IMR-90 (cell line): ENCODE results near the gene INPPL1. TPM values are rescaled to one million over a fixed set of nuclear protein-coding genes. Genes with fewer than 3 reads are reported as not detected.

ENCODE experiments used
- ATAC-seq: fragments of 200-7000 bp; cut with Tn5 transposase; 2 replicates; pipeline ENCODE4 v1.9.1; 2020; ENCODE audit warnings: low read depth, mild to moderate bottlenecking, moderate library complexity
- BruUV-seq: library from RNA; stranded (reverse); fragments of 400-500 nt; replicated peaks from 2 replicates; lab custom pipeline; 2021; lab: Mats Ljungman, UMichigan
- CTCF ChIA-PET: fragments of 300-600 bp; formaldehyde crosslinking; extraction: SDS; loops from one replicate; lab custom pipeline; 2021; ENCODE audit warnings: antibody characterized with exemption; lab: Yijun Ruan, JAX
- POLR2A ChIA-PET: fragments of 300-600 bp; sonication (Branson Sonifier 250); formaldehyde crosslinking; loops from one replicate; lab custom pipeline; 2022; ENCODE audit warnings: antibody characterized with exemption; ENCODE audit not compliant: unreplicated experiment; lab: Charles Lee
- DNase-seq: peaks from one replicate; pipeline ENCODE4 v3.0.0; 2013
- H2AFZ ChIP-seq: replicated peaks from 2 replicates; pipeline ENCODE3; 2013; ENCODE audit warnings: low read length, mild to moderate bottlenecking; ENCODE audit not compliant: poor library complexity
- H2AK5ac ChIP-seq: 2 replicates; pipeline ENCODE4 v1.6.1; 2013; ENCODE audit warnings: low read depth, low read length, inconsistent platforms
- H2AK9ac ChIP-seq: replicated peaks from 2 replicates; pipeline ENCODE3; 2013; ENCODE audit warnings: mild to moderate bottlenecking, low read depth, low read length, moderate library complexity; ENCODE audit not compliant: poor library complexity
- H2BK120ac ChIP-seq: 2 replicates; pipeline ENCODE4 v1.6.1; 2013; ENCODE audit warnings: low read depth, low read length, inconsistent platforms
- H2BK15ac ChIP-seq: 3 replicates; pipeline ENCODE4 v1.6.1; 2013; ENCODE audit warnings: low read depth, low read length, inconsistent platforms
- H2BK20ac ChIP-seq: 2 replicates; pipeline ENCODE4 v1.6.1; 2013; ENCODE audit warnings: low read depth, mild to moderate bottlenecking, inconsistent platforms, low read length, moderate library complexity
- H2BK5ac ChIP-seq: 2 replicates; pipeline ENCODE4 v1.6.1; 2013; ENCODE audit warnings: mild to moderate bottlenecking, low read depth, low read length, inconsistent platforms; ENCODE audit not compliant: poor library complexity, severe bottlenecking
- H3K14ac ChIP-seq: replicated peaks from 2 replicates; pipeline ENCODE4 v1.6.1; 2013; ENCODE audit warnings: low read depth, low read length, inconsistent platforms
- H3K18ac ChIP-seq: 2 replicates; pipeline ENCODE4 v1.6.1; 2013; ENCODE audit warnings: low read depth, low read length, control low read depth
- H3K23ac ChIP-seq: 2 replicates; pipeline ENCODE4 v1.6.1; 2013; ENCODE audit warnings: low read depth, low read length, inconsistent platforms
- H3K27ac ChIP-seq: 2 replicates; pipeline ENCODE4 v1.5.1; 2013; ENCODE audit warnings: mild to moderate bottlenecking, control low read depth, low read length; ENCODE audit not compliant: insufficient read depth
- H3K27me3 ChIP-seq: 2 replicates; pipeline ENCODE4 v1.6.1; 2013; ENCODE audit warnings: low read length; ENCODE audit not compliant: control insufficient read depth, insufficient read depth
- H3K36me3 ChIP-seq: 2 replicates; pipeline ENCODE4 v1.6.1; 2013; ENCODE audit warnings: low read length, mixed read lengths; ENCODE audit not compliant: control insufficient read depth, insufficient read depth
- H3K4ac ChIP-seq: 2 replicates; pipeline ENCODE4 v1.6.1; 2013; ENCODE audit warnings: low read depth, low read length, inconsistent platforms
- H3K4me1 ChIP-seq: 2 replicates; pipeline ENCODE4 v1.6.1; 2013; ENCODE audit warnings: low read length, mixed read lengths; ENCODE audit not compliant: control insufficient read depth, insufficient read depth
- H3K4me2 ChIP-seq: 2 replicates; pipeline ENCODE4 v1.6.1; 2013; ENCODE audit warnings: low read depth, mild to moderate bottlenecking, control low read depth, low read length, moderate library complexity
- H3K4me3 ChIP-seq: 2 replicates; pipeline ENCODE4 v1.5.1; 2013; ENCODE audit warnings: low read depth, mild to moderate bottlenecking, control low read depth, low read length, moderate library complexity; ENCODE audit not compliant: insufficient read depth
- H3K56ac ChIP-seq: 2 replicates; pipeline ENCODE4 v1.6.1; 2013; ENCODE audit warnings: low read length, inconsistent platforms; ENCODE audit not compliant: insufficient read depth; ENCODE audit errors: extremely low read depth
- H3K79me1 ChIP-seq, 2 experiments: 2 replicates each; pipeline ENCODE4 v1.6.1; 2013; ENCODE audit warnings: low read length in 2 of 2, inconsistent platforms in 1 of 2, low read depth in 1 of 2
- H3K9ac ChIP-seq: 2 replicates; pipeline ENCODE4 v1.6.1; 2013; ENCODE audit warnings: low read depth, low read length, control low read depth
- H3K9me1 ChIP-seq: 2 replicates; pipeline ENCODE4 v1.6.1; 2013; ENCODE audit warnings: low read length, inconsistent platforms; ENCODE audit not compliant: insufficient read depth
- H3K9me3 ChIP-seq: 2 replicates; pipeline ENCODE4 v1.6.1; 2013; ENCODE audit warnings: low read length; ENCODE audit not compliant: control insufficient read depth, insufficient read depth
- H4K20me1 ChIP-seq: 2 replicates; pipeline ENCODE4 v1.6.1; 2013; ENCODE audit warnings: low read length, inconsistent platforms; ENCODE audit not compliant: insufficient read depth
- H4K5ac ChIP-seq: 2 replicates; pipeline ENCODE4 v1.6.1; 2013; ENCODE audit warnings: mild to moderate bottlenecking, low read depth, low read length, control low read depth
- H4K8ac ChIP-seq, 2 experiments: 2 replicates each; pipeline ENCODE4 v1.6.1; 2013; ENCODE audit warnings: low read depth in 2 of 2, low read length in 2 of 2, control low read depth in 1 of 2, inconsistent platforms in 1 of 2
- H4K91ac ChIP-seq: 2 replicates; pipeline ENCODE4 v1.6.1; 2013; ENCODE audit warnings: low read depth, low read length, inconsistent platforms; ENCODE audit not compliant: insufficient read depth
- CEBPB ChIP-seq: IDR thresholded peaks from 2 replicates; pipeline ENCODE4 v1.6.1; 2012; ENCODE audit warnings: low read depth, low read length, improper control_type of control experiment
- CHD1 ChIP-seq: IDR thresholded peaks from 2 replicates; pipeline ENCODE4 v1.6.1; 2012; ENCODE audit warnings: low read depth, low read length, improper control_type of control experiment
- CTCF ChIP-seq: conservative IDR thresholded peaks from 2 replicates; pipeline ENCODE4 v1.5.1; 2012; ENCODE audit warnings: mild to moderate bottlenecking, low read depth, low read length, improper control_type of control experiment
- ELK1 ChIP-seq: fragments of 150-350 bp; IDR thresholded peaks from 2 replicates; pipeline ENCODE4 v1.6.1; 2016; ENCODE audit warnings: low read depth, mild to moderate bottlenecking, low read length, moderate library complexity, borderline replicate concordance
- MAFK ChIP-seq: IDR thresholded peaks from 2 replicates; pipeline ENCODE4 v1.6.1; 2012; ENCODE audit warnings: low read depth, low read length, improper control_type of control experiment
- MAZ ChIP-seq: IDR thresholded peaks from 2 replicates; pipeline ENCODE4 v1.6.1; 2012; ENCODE audit warnings: low read depth, mild to moderate bottlenecking, low read length, improper control_type of control experiment, moderate library complexity, borderline replicate concordance
- NFE2L2 ChIP-seq: fragments of 150-350 bp; IDR thresholded peaks from 2 replicates; pipeline ENCODE4 v1.6.1; 2016; ENCODE audit warnings: low read depth, mild to moderate bottlenecking, low read length
- POLR2A ChIP-seq: IDR thresholded peaks from 2 replicates; pipeline ENCODE4 v1.6.1; 2012; ENCODE audit warnings: mild to moderate bottlenecking, low read depth, low read length
- RAD21 ChIP-seq: IDR thresholded peaks from 2 replicates; pipeline ENCODE4 v1.6.1; 2012; ENCODE audit warnings: low read length, improper control_type of control experiment
- RCOR1 ChIP-seq: IDR thresholded peaks from 2 replicates; pipeline ENCODE4 v1.6.1; 2012; ENCODE audit warnings: mild to moderate bottlenecking, low read length, improper control_type of control experiment; ENCODE audit not compliant: insufficient replicate concordance
- SMC3 ChIP-seq: fragments of 150-350 bp; IDR thresholded peaks from 2 replicates; pipeline ENCODE4 v1.6.1; 2016; ENCODE audit warnings: low read depth, mild to moderate bottlenecking, antibody characterized with exemption, low read length, moderate library complexity
- WGBS, 2 experiments: methylation state at CpG; one replicate each; pipeline versions ENCODE4 v1.1.5 to v1.1.7; 2013; ENCODE audit warnings: missing lambda C conversion rate in 2 of 2; ENCODE audit not compliant: insufficient read length in 1 of 2; ENCODE audit errors: extremely low coverage in 2 of 2; 5-methylcytosine and 5-hydroxymethylcytosine counted together
- dilution Hi-C: fragments of 300-500 bp; cut with HindIII; formaldehyde crosslinking; loops from one replicate; pipeline ENCODE4 v1.14.3; 2018; ENCODE audit warnings: low sequenced_read_pairs; ENCODE audit not compliant: unreplicated experiment
- in situ Hi-C: fragments of 300-500 bp; cut with MboI; formaldehyde crosslinking; loops from 3 replicates; pipeline ENCODE4 v1.14.3; 2019; ENCODE audit warnings: low sequenced_read_pairs, inconsistent platforms, mixed read lengths
- intact Hi-C: fragments of 100-400 bp; cut with micrococcal nuclease; formaldehyde crosslinking; loops from 2 replicates; pipeline ENCODE4 v1.10.0; 2022
- polyA plus RNA-seq, 3 experiments: library from polyadenylated mRNA; depleted of rRNA; stranded (reverse); fragments of >200 nt; gene quantifications; 2 replicates each; pipeline ENCODE4 v1.2.3, GENCODE V29; 2012; ENCODE audit warnings: low replicate concordance in 1 of 3
- total RNA-seq: library from RNA; depleted of rRNA; stranded (reverse); fragments of >200 nt; gene quantifications from 2 replicates; pipeline ENCODE4 v1.2.3, GENCODE V29; 2012

Gene INPPL1
- total and polyA plus RNA-seq, 2 of the 4 experiments (the other 2 are of a cell fraction): 27.4 to 105 TPM

DNA sequence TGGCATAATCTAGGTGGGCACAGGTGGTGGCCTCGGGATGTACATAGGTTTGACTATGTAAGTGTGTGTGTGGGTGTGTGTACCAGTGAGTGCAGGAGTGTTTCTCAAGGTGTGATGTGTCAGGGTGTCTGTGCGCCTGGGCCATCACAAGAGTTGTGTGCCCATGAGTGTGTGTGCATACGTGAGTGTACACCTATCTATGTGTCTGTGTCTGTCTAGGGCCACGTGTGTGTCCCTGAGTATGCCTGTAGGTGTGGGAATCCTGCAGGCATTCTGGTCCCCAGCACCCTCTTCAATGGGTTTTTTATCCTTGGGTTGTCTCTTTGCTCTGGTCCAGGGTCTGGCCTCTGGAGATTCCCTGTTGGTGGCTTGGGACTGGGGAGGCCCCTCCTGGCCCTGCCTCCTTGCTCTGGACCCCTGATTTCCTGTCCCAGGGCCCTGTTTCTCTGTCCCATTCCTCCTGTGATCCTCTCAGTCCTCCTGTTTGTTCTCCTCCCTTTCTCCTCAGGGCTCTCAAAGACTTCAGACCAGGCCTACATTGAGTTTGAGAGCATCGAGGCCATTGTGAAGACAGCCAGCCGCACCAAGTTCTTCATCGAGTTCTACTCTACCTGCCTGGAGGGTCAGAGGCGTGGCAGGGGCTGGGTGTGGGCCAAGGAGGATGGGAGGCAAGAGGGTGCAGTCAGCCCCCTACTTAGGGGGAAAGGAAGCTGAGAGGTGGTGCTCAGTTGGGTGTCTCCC, 9.4 kb downstream of the INPPL1 start:
- Histone ChIP-seq H3K4me3 (no peak overlapping the region), H3K9me3 (no peaks in the 10 kb centered on the region), H3K23ac (no peak overlapping the region), H3K14ac (no peak overlapping the region), H4K5ac (no peak overlapping the region), H3K79me1 (peaks cover 9 to 48% of the 10 kb centered on the region in 2 experiments), H2BK5ac (no peak overlapping the region), H4K91ac (no peak overlapping the region), H2AK9ac (no peak overlapping the region), H3K36me3 (peaks cover 87% of the 10 kb centered on the region), H3K56ac (no peak overlapping the region), H3K4me1 (no peaks in the 10 kb centered on the region; the same call in 1 of the 2 replicates), H3K4ac (no peak overlapping the region), H4K8ac (no peak overlapping the region), H3K9ac (no peak overlapping the region), H2BK120ac (no peak overlapping the region), H3K9me1 (no peaks in the 10 kb centered on the region), H2AFZ (no peak overlapping the region), H3K27me3 (no peaks in the 10 kb centered on the region), H3K4me2 (no peak overlapping the region), H3K27ac (no peak overlapping the region), H2AK5ac (no peak overlapping the region), H3K18ac (no peak overlapping the region), H4K20me1 (peaks cover 72% of the 10 kb centered on the region), H2BK20ac (no peak overlapping the region), H2BK15ac (no peak overlapping the region)
- WGBS, 2 experiments: 90% methylated on average over 2 of the region's 8 CpGs; no CpG with 5 or more reads in 1 of the 2 experiments
- ATAC-seq (no peak), DNase-seq (no peak)
- dilution Hi-C loops: no loop called here
- intact Hi-C loops: no loop called here
- TF ChIP-seq RCOR1 (no peak), CTCF (no peak), POLR2A (no peak), ELK1 (no peak), MAFK (no peak), CEBPB (no peak), NFE2L2 (no peak), RAD21 (no peak), CHD1 (no peak), SMC3 (no peak), MAZ (no peak)
- in situ Hi-C loops: no loop called here
- CTCF ChIA-PET: no interaction called here
- BruUV-seq: no TSS peak
- POLR2A ChIA-PET: interaction anchor here (0.7 kb wide), 1 partner anchor 9 kb away, joined by 3 read pairs; no protein-coding TSS in a partner anchor
